Measurements from ENCODE around the gene BRWD1. TPM values are rescaled to one million over a fixed set of nuclear protein-coding genes. Genes with fewer than 3 reads are reported as not detected.

Gene BRWD1
- total RNA-seq, 2 experiments from 2014 or later, result 84.7 to 92.2 TPM

GRCh38 chr21:39349211-39350093 is 36.0 kb upstream of the BRWD1 start:
- peak overlapping the region; percentile 90 for H3K27ac ChIP-seq (ENCODE audit: low read depth in 1 of 2, low read length in 2 of 2)
- H3K9me3 ChIP-seq (ENCODE audit: control insufficient read depth in 1 of 2, insufficient read depth in 1 of 2, low read length in 2 of 2), result no peaks in the 10 kb centered on the region
- H3K9me3 Mint-ChIP-seq, result no peaks in the 10 kb centered on the region
- peak; percentile 83 for ATAC-seq (ENCODE audit: poor library complexity)
- peak; percentile 94 to 98 (median 96) for DNase-seq
- peaks cover 43% of the 10 kb centered on the region for H3K4me1 Mint-ChIP-seq (ENCODE audit: low read depth)
- ChIA-PET CTCF (interaction anchor here (1.8 to 2.0 kb wide), 2 partner anchors 31 to 66 kb away, joined by 4 to 5 read pairs; a partner anchor contains a TSS), POLR2A (interaction anchor here (0.6 to 7.2 kb wide), 11 partner anchors 9 to 166 kb away, joined by 3 to 201 read pairs (median 7); partner anchors contain the start of genes BRWD1, LCA5L and PSMG1)
- H3K4me1 ChIP-seq (ENCODE audit: insufficient read depth, low read length), result peaks cover 25% of the 10 kb centered on the region
- H3K36me3 ChIP-seq (ENCODE audit: insufficient read depth, low read length), result peaks cover 21% of the 10 kb centered on the region
- no peaks in the 10 kb centered on the region for H3K27me3 Mint-ChIP-seq
- intact Hi-C loops (cut with DNase I, micrococcal nuclease), result loop anchor here (1.0 to 2.0 kb wide), 7 partner anchors 29 to 167 kb away; partner anchors contain the start of genes BRWD1 (in 1 of the 2), LCA5L (in 1 of the 2) and PSMG1 (in 1 of the 2)
- H3K4me3 ChIP-seq (ENCODE audit: low read length), result peak overlapping the region; percentile 79
- H3K27ac Mint-ChIP-seq, result peak overlapping the region; percentile 99
- no peaks in the 10 kb centered on the region for H3K27me3 ChIP-seq (ENCODE audit: control insufficient read depth in 1 of 2, insufficient read depth in 2 of 2, low read length in 2 of 2)
- no peak for TF ChIP-seq CTCF (IDR thresholded peaks at IDR 0.05)
- peaks cover 44% of the 10 kb centered on the region for H3K36me3 Mint-ChIP-seq (ENCODE audit: low read depth)
- H3K4me3 Mint-ChIP-seq, result peak overlapping the region; percentile 96

GRCh38 chr21:39348355-39349210 is 35.2 kb upstream of the BRWD1 start, which contains the start of gene HMGN1:
Gene HMGN1, minus strand, starts transcription at chr21:39349088. Its CDS starts 171 bp downstream, at chr21:39348917.
- Histone ChIP-seq H3K9me3 (ENCODE audit: control insufficient read depth in 1 of 2, insufficient read depth in 1 of 2, low read length in 2 of 2) (no peaks in the 10 kb centered on the region), H3K27me3 (ENCODE audit: control insufficient read depth in 1 of 2, insufficient read depth in 2 of 2, low read length in 2 of 2) (no peaks in the 10 kb centered on the region), H3K4me3 (ENCODE audit: low read length) (peak within 1 kb of the TSS; percentile 93), H3K27ac (ENCODE audit: low read depth in 1 of 2, low read length in 2 of 2) (peak within 1 kb of the TSS; percentile 90), H3K4me1 (ENCODE audit: insufficient read depth, low read length) (peaks cover 25% of the 10 kb centered on the region), H3K36me3 (ENCODE audit: insufficient read depth, low read length) (peaks cover 29% of the 10 kb centered on the region)
- intact Hi-C loops (cut with DNase I, micrococcal nuclease), result loop anchor here (1.0 to 2.0 kb wide), 5 partner anchors 32 to 166 kb away; partner anchors contain the start of genes BRWD1 (in 1 of the 2) and PSMG1 (in 1 of the 2)
- Mint-ChIP-seq H3K36me3 (ENCODE audit: low read depth) (peaks cover 51% of the 10 kb centered on the region), H3K27ac (peak within 1 kb of the TSS; percentile 99), H3K4me3 (peak within 1 kb of the TSS; percentile 96), H3K4me1 (ENCODE audit: low read depth) (peaks cover 43% of the 10 kb centered on the region), H3K27me3 (no peaks in the 10 kb centered on the region), H3K9me3 (no peaks in the 10 kb centered on the region)
- DNase-seq (peak; percentile 70 to 95 (median 84)), ATAC-seq (ENCODE audit: poor library complexity) (peak; percentile 3)
- TF ChIP-seq CTCF (IDR thresholded peaks at IDR 0.05), result no peak
- POLR2A ChIA-PET, result interaction anchor here (0.6 to 7.2 kb wide), 16 partner anchors 10 to 516 kb away, joined by 3 to 201 read pairs (median 4); partner anchors contain the start of genes BRWD1, LCA5L and PSMG1
- CTCF ChIA-PET, result interaction anchor here (1.8 to 2.0 kb wide), 2 partner anchors 32 to 65 kb away, joined by 4 to 5 read pairs; a partner anchor contains a TSS

GRCh38 chr21:39348040-39348354 is 34.6 kb upstream of the BRWD1 start:
- peak overlapping the region; percentile 96 for H3K27ac Mint-ChIP-seq
- H3K27me3 Mint-ChIP-seq, result no peaks in the 10 kb centered on the region
- no peak for TF ChIP-seq CTCF (IDR thresholded peaks at IDR 0.05)
- no peaks in the 10 kb centered on the region for H3K9me3 ChIP-seq (ENCODE audit: control insufficient read depth in 1 of 2, insufficient read depth in 1 of 2, low read length in 2 of 2)
- peaks cover 56% of the 10 kb centered on the region for H3K36me3 Mint-ChIP-seq (ENCODE audit: low read depth)
- H3K4me1 ChIP-seq (ENCODE audit: insufficient read depth, low read length), result peaks cover 25% of the 10 kb centered on the region
- peak overlapping the region; percentile 93 for H3K4me3 ChIP-seq (ENCODE audit: low read length)
- peak in 1 of 14 experiments; percentile 47 for DNase-seq
- peak; percentile 8 for ATAC-seq (ENCODE audit: poor library complexity)
- intact Hi-C loops (cut with DNase I, micrococcal nuclease), result loop anchor here (2.0 kb wide), 3 partner anchors 33 to 165 kb away; partner anchors contain the start of gene PSMG1 (in 1 of the 2)
- POLR2A ChIA-PET, result interaction anchor here (0.6 to 7.2 kb wide), 16 partner anchors 9 to 516 kb away, joined by 3 to 201 read pairs (median 4); partner anchors contain the start of genes BRWD1 and PSMG1
- CTCF ChIA-PET, result interaction anchor here (1.8 to 2.2 kb wide), 2 partner anchors 40 to 64 kb away, joined by 5 to 6 read pairs; no protein-coding TSS in a partner anchor
- H3K36me3 ChIP-seq (ENCODE audit: insufficient read depth, low read length), result peaks cover 35% of the 10 kb centered on the region
- H3K4me3 Mint-ChIP-seq, result peak overlapping the region; percentile 96
- no peaks in the 10 kb centered on the region for H3K27me3 ChIP-seq (ENCODE audit: control insufficient read depth in 1 of 2, insufficient read depth in 2 of 2, low read length in 2 of 2)
- H3K4me1 Mint-ChIP-seq (ENCODE audit: low read depth), result peaks cover 43% of the 10 kb centered on the region
- no peaks in the 10 kb centered on the region for H3K9me3 Mint-ChIP-seq
- H3K27ac ChIP-seq (ENCODE audit: low read depth in 1 of 2, low read length in 2 of 2), result peak overlapping the region; percentile 74 to 82

Data from CD4-positive, alpha-beta T cell (primary cell).